Adipose tissue (tissue), 3 donors: ENCODE measurements around the gene SNX1. TPM values are rescaled to one million over a fixed set of nuclear protein-coding genes. Genes with fewer than 3 reads are reported as not detected.
"Not testable (repeated sequence)": the region's sequence is repeated elsewhere in the genome, so short reads cannot be mapped to it uniquely, and the experiment has no call there.

Source experiments
- H3K27ac ChIP-seq: one replicate; pipeline ENCODE4 v1.5.1; 2013; ENCODE audit warnings: low read depth, low read length
- WGBS, 3 donors: extraction: QIAGEN DNeasy Blood & Tissue Kit; methylation state at CpG; one replicate each; pipeline ENCODE4 v1.1.7; 2013; 5-methylcytosine and 5-hydroxymethylcytosine counted together
- polyA plus RNA-seq, 3 donors: library from polyadenylated mRNA; stranded (reverse); fragments of 200-250 nt; gene quantifications; one replicate each; pipeline ENCODE4 v1.2.3, GENCODE V29; 2013
- donor health status: healthy with polysubstance abuse.
- donor health status: Bipolar disorder and iron deficiency.
- donor health status: healthy.

Gene SNX1
- polyA plus RNA-seq, 3 donors, result 35.6 to 99.9 (median 93.2) TPM

DNA sequence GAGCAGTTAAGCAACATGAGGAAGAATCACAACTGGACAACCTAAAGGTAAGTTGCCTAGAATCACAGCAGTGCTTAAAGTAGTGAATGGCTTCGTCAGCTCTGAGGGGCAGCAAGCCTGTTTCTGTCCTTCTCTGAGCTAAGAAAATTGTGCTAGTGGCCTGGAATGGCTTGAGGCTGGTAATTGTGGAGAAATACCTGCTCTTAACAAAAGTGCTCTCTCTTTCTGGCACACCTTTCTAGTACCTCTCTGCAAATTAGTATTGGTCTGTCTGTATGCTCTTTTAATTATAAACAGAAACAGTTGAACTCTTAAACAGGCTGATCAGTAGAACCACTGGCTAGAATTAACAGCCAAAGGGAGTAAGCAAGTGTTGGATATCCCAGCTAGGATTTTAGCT lies 11.6 kb downstream of the SNX1 start:
- no peak overlapping the region for H3K27ac ChIP-seq
- WGBS, 3 donors, result 90 to 94% (median 94%) methylated on average over 1 of the region's 1 CpG

DNA sequence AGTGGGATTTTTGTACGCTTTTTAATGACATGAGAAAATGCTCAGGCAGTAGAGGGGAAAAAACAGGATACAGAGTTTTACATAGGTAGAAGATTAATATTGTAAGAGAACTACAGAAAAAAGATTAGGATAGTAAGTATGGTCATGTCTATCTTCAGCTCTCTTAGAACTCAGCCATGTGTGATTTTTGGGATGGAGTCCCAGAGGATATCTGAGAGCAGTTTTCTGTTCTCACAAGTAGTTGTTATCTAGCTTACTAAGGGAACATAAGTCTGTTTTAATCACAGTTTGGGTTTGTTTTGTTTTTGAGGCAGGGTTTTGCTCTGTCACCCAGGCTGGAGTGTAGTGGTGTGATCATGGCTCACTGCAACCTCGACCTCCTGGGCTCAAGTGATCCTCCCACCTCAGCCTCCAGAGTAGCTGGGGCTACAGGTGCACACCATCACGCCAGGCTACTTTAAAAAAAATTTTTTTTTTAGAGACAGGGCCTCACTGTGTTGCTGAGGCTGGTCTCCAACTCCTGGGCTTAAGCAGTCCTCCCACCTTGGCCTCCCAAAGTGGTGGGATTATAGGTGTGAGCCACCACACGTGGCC lies 14.4 kb downstream of the SNX1 start:
- H3K27ac ChIP-seq, result not testable (repeated sequence)
- WGBS, 3 donors, result 94 to 96% (median 95%) methylated on average over 4 of the region's 4 CpGs

DNA sequence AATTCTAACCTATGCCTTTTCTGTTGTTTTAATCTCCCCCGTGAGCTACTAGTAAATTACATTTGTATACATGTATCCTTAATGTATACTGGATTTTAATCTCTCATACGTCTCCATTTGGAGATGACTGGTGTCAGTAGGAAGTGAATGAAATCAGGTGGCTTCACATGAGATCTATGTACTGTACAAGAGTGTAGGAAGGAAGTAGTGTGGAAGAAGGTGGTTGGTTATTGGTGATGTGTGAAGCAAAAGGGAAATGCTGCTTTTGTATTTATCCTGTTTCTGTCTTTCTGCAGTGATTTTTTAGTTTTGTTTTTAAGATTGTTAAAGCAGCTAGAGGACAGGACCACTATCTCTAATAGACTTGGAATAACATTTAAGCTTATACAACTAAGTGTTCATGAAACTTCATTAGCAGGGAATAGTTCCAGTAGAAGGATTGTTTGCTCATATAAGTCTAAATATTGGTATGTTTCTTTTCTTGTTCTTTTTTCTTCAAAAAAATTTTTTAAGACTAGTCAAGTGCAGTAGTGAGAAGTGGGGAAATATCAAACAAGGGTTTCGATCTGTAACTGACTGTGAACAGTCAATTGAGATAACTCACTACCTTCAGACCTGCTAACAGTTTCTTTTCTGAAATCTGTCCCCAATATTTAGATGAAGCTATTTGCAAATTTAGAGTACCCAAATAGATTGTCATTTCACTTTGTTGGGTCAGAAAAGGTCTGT lies 15.3 kb downstream of the SNX1 start:
- 70 to 83% (median 72%) methylated on average over 3 of the region's 3 CpGs for WGBS, 3 donors
- no peak overlapping the region for H3K27ac ChIP-seq

DNA sequence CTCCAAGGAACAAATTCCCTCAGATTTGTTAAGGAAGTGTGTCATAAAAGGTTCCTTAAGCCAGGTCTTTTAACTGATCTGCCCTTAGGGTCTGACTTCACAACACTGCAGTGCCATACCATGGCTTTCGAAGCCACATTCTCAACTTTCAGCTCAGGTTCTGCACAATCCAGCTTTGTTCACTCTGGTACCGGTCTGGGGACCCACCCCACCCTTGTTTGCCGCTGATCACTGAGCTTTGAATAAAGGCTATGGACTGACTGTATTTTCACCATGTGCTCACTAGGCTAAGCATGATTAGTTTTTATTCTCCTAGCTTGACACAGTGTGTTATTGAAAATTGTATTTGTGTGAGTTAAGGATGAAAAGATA lies 15.9 kb downstream of the SNX1 start:
- 55 to 94% (median 86%) methylated on average over 3 of the region's 3 CpGs for WGBS, 3 donors
- H3K27ac ChIP-seq, result no peak overlapping the region

DNA sequence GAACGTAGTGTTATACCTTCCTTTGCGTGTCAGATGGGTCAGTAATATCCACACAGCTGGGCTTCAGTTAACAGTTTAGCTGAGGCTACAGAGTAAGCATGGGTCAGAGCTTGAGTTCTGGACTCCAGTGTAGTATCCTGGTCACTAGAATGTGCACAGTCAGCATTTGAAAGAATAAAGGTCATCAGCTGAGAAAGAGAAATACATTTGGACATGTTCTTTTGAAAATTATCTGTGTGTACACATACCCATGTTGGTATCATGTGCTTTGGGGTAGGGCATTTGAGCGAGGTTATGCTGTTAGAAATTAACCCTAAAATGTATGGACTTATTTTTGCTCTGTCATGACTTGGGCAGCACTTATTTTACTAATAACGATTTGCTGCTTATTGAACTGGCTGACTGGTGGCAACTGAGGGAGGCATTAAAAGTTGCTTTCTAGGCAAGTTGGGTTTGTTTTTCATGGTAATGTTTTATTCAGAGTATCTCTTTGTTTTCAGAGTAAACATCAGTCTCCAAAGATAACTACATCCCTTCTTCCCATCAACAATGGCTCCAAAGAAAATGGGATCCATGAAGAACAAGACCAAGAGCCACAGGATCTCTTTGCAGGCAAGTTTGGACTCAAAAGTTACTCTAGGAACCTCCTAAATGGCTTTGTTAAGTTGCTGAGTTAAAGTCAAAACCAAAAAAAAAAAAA lies 16.4 kb downstream of the SNX1 start:
- 40 to 72% (median 71%) methylated on average over 4 of the region's 4 CpGs for WGBS, 3 donors
- no peak overlapping the region for H3K27ac ChIP-seq

DNA sequence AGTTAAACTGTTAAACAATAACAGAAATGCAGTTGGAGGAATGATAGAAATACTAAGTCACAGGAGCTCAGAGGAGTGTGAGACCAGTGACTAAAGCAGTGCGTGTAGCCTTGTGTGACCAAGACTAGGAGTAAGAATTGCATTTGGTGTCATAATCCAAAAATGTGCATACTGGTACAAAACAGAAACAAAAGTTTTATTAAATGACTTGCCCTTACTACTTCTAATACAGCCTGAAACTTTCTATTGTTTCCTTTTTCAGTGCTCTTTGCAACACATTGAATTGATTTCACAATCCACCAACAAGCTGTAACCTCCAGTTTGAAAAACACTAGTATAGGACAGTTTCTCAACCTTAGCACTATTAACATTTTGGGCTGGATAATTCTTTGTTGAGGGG lies 17.1 kb downstream of the SNX1 start:
- 40 to 85% (median 52%) methylated on average over 1 of the region's 1 CpG for WGBS, 3 donors
- no peak overlapping the region for H3K27ac ChIP-seq

DNA sequence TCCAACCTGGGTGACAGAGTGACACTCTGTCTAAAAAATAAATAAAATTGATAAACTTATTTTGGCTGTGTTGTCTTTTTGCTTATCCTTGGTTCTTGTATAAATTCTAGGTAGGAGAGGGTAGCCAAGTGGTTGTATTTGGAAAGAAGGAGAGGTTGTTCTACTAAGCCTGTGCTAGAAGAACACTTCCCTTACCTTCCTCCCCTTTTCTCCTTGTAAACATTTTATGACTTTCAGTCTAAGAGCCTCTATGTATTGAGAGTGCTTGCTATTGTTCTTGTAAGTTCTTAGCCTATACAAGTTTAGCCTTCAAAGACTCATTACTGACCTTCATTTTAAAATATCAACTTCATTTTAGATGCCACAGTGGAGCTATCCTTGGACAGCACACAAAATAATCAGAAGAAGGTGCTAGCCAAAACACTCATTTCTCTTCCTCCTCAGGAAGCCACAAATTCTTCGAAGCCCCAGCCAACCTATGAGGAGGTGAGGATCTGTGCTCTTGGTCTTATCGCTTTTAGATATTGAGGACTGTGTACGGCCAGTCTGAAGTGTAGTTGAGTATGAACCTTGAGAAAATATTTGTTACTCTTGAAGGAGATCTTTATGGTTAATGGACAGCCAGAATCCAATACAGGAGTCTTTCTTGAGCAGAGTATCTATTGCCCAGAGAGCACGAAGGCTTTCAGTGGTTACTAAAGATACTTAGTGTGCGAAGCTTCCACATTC lies 22.1 kb downstream of the SNX1 start:
- WGBS, 3 donors, result 68 to 97% (median 93%) methylated on average over 5 of the region's 5 CpGs
- H3K27ac ChIP-seq, result no peak overlapping the region

DNA sequence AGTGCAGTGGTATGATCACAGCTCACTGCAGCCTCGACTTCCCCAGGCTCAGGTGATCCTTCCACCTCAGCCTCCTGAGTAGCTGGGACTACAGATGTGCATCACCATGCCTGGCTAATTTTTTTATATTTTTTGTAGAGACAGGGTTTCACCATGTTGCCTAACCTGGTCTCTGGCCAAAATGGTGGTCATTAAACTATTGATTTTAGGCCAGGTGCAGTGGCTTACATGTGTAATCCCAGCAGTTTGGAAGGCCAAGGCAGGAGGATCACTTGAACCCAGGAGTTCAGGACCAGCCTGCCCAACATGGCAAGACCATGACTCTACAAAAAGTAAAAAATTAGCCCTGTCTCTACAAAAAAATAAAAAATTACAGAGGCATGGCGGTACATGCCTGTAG lies 24.5 kb downstream of the SNX1 start:
- whole genome bisulfite sequencing, 3 donors, result 95 to 100% (median 97%) methylated on average over 2 of the region's 2 CpGs
- H3K27ac ChIP-seq, result not testable (repeated sequence)

DNA sequence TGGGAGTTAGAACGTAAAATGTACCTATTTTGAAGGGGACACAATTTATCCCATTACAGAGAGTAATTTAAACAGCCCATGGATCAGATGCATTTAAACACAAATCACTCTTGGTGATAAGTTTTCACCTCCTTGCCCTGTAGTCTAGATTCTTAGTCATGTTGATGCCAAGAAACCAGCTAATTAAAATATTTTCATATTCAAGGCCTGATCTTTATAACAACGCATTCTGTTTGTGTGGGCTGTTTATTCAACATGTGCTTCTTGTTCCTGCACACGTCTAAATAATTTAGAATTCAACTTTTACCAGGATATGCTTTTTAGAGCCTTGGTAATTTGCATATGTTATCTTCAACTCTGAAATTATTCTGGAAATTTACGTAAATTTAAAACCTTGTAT lies 25.8 kb downstream of the SNX1 start:
- no peak overlapping the region for H3K27ac ChIP-seq
- 87 to 92% (median 91%) methylated on average over 4 of the region's 4 CpGs for WGBS, 3 donors

DNA sequence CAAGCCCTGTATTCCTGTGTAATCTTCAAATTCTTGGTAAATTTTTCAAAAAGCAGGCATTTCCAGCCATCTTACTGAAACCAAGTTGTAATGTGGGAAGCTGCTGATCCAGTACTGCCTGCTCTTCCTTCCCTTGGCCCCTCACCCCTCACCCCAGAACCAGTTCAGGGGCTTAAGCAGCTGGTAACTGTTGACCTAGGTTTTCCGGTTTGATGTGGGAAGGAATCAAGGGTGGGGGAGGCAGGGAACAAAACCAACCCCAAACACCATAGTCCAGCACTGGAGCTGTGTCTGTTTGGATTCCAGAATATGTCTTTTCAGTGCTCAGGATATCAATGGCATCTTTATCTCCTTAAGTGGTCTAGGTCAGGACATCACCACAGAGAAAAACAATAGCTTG lies 26.7 kb downstream of the SNX1 start:
- no peak overlapping the region for H3K27ac ChIP-seq
- 75 to 100% (median 88%) methylated on average over 1 of the region's 1 CpG for WGBS, 3 donors

DNA sequence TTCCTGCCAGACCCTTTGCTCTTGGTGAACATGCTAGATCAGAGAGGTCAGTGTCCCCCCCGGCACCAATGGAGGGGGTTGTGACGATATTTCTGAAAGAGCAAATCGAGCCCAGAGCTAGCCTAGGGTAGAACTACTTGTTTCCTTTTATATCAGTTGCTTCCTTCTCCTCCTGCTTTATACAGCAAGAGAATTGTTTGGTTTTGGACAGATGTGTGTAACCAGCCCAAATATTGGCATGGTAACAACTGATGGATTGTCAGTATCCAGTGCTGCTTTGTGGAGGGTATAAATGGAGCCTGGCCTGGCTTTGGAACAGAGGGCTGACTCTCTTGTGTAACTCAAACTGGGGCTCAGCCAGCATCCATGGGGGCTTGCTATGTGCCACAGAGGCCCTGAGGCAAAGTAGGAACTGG lies 27.2 kb downstream of the SNX1 start:
- 91 to 95% (median 94%) methylated on average over 3 of the region's 3 CpGs for WGBS, 3 donors
- H3K27ac ChIP-seq, result no peak overlapping the region

DNA sequence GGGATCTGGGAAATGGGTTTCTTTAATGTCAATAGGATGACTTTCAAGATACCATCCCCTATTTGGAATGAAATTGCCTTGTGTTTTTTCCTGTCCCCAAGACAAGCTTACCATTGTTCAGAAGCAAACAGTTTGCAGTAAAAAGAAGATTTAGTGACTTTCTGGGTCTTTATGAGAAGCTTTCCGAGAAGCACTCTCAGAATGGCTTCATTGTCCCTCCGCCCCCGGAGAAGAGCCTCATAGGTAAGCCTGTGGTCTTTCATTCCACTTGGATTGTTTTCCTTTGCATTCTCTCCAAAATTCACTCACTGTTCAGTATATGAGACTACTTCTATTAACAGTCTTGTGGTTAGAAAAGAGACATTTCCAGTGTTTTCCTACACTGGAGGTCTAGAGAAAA lies 30.2 kb downstream of the SNX1 start:
- 76 to 88% (median 77%) methylated on average over 3 of the region's 3 CpGs for WGBS, 3 donors
- no peak overlapping the region for H3K27ac ChIP-seq

DNA sequence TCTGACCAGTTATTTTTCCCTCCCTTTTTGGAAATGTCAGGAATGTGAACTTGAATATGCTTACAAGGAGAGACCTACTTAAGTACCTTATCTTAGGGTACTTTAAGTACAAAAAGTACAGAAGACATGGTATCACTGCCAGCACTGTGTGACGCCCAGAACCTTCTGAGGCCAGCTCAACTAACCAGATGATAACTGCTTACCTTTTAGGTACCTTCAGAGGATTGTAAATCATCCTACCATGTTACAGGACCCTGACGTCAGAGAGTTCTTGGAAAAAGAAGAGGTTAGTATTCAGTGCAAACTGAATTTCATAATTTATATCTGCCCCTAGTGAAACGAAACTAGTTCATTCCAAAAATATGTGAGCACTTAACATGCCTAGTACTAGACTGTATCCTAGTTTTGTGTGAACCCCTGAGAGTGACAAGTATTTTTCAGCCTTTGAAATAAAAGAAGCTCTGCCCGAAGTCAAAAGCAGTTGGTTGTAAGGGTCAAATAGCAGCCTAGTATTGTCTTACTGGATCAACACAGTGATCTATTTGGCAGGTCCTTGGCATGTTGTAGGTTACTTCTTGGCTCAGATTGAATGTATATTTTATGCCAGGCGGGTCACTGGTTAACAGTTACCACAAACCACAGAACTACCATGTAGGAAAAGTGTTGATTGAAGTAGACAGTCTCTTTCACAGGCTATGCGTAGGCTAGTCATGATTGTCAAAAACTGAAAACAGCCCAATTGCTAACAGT lies 31.9 kb downstream of the SNX1 start:
- H3K27ac ChIP-seq, result no peak overlapping the region
- 81 to 86% (median 86%) methylated on average over 6 of the region's 6 CpGs for WGBS, 3 donors

DNA sequence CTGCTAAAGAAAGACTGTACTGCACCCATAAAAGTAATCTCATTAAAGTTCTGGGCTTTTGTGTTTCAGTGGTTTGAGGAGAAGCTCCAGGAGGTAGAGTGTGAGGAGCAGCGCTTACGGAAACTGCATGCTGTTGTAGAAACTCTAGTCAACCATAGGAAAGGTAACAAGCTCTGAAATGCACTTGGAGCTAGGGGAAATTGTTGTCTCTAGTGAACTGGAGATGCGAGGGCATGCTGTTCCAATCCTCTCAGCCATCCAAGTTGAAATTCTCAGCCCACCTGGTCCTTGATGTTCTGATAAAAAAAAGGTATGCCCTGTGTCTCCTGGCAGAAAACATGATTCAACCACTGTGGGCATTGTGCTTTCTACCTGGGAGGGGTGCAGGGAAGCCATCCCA lies 34.4 kb downstream of the SNX1 start:
- WGBS, 3 donors, result 95 to 98% (median 97%) methylated on average over 3 of the region's 3 CpGs
- no peak overlapping the region for H3K27ac ChIP-seq

DNA sequence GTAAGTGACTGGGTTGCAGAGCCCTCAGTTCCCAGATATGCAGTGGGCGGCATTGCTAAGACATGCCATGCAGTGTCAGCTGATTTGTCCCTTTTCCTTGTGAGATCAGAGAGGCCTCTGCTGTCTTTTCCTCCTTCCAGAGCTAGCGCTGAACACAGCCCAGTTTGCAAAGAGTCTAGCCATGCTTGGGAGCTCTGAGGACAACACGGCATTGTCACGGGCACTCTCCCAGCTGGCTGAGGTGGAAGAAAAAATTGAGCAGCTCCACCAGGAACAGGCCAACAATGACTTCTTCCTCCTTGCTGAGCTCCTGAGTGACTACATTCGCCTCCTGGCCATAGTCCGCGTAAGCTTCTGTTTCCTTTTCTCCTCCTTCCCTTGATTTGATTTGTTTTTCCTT lies 35.8 kb downstream of the SNX1 start:
- WGBS, 3 donors, result 93 to 99% (median 96%) methylated on average over 7 of the region's 7 CpGs

DNA sequence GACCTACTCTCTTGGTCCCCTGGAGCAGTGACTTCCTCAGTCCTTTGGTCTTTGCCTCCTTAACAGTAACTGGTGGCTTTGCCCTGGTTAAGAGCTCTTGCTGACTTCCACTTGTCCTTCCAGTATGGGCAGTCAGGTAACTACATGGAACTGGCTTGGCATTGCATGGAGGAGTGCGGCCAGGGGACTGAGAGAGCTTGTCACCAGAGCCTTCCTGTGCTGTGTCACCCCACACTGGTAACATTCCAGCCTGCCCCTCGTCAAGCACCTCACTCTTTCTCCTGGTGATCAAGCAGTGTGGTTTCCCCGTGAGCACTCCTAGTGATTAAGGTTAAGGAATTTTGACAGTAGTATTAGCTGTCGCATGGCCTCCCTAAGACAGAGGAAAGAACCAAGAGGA lies 36.4 kb downstream of the SNX1 start:
- H3K27ac ChIP-seq, result no peak overlapping the region
- WGBS, 3 donors, result 94 to 96% (median 95%) methylated on average over 4 of the region's 4 CpGs

More for the DNA sequence above, 35.8 kb downstream of the SNX1 start:
- no peak overlapping the region for H3K27ac ChIP-seq

DNA sequence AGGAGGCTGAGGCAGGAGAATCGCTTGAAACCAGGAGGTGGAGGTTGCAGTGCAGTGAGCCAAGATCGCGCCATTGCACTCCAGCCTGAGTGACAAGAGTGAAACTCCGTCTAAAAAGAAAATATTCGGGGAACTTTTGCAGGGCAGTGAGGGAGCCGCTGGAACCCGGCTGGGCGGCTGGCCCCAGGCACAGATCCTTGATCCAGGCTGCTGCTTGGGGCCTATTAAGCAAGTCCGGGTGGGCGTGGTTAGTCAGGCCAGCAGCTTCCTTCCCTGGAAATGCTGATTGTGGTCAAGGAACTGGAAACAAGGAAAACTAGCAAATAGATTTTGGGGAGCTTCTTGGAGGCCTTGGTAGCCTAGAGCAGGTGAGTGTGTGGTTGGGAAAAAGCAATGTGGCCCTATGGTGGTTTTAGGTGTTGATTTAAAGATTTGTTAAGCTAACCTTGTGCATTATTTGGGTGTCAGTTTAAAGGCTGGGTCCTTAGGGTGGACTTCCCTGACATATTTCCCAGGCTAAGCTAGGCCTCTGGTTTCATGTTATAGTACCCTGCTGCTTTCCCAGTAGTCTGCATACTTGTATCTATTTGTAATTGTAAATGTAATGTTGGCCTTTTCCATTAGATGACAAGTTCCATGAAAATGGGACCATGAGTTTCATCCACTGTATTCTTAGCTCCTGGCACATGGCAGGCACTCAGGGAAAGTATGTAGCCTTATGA lies 38.0 kb downstream of the SNX1 start:
- 77 to 94% (median 84%) methylated on average over 10 of the region's 10 CpGs for WGBS, 3 donors
- H3K27ac ChIP-seq, result no peak overlapping the region

DNA sequence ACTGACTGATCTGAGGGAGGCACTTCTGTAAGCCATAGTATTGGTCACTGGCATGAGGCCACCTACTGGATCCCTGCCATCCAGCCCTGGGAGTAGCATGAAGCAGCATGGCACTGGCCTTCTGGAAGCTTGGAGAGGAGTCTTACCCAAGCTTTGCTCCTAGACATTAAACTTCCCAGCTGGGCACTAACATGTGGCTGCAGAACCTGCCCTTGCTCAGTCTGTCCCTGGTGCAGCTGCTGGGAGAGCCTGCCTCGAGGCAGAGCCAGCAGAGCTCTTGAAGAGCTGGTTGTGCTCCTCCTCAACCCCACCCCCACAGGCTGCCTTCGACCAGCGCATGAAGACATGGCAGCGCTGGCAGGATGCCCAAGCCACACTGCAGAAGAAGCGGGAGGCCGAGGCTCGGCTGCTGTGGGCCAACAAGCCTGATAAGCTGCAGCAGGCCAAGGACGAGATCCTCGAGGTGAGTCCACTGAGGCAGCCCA lies 38.6 kb downstream of the SNX1 start:
- no peak overlapping the region for H3K27ac ChIP-seq
- 54 to 66% (median 57%) methylated on average over 9 of the region's 9 CpGs for WGBS, 3 donors
